Activated CD4-positive, alpha-beta T cell treated with anti-CD3 and anti-CD28 coated beads, Interleukin-2, amount 10 ng/mL, durations not matched to agents 7 days and 5 days (primary cell): ENCODE measurements around the gene SMAP2. TPM values are rescaled to one million over a fixed set of nuclear protein-coding genes. Genes with fewer than 3 reads are reported as not detected.

ENCODE experiments used
- CTCF ChIA-PET: fragments of 350-600 bp; sonication (Branson Sonifier 250); formaldehyde crosslinking; loops from one replicate; lab custom pipeline; 2021; ENCODE audit warnings: antibody characterized with exemption; lab: Charles Lee
- POLR2A ChIA-PET: fragments of 350-600 bp; sonication (Branson Sonifier 250); formaldehyde crosslinking; loops from one replicate; lab custom pipeline; 2021; ENCODE audit warnings: antibody characterized with exemption; lab: Charles Lee
- DNase-seq: peaks from one replicate; pipeline ENCODE4 v3.0.0-alpha.2; 2020
- H3K27ac Mint-ChIP-seq: one replicate; pipeline ENCODE4 v1.8.0; 2021; ENCODE audit warnings: mild to moderate bottlenecking, moderate library complexity, mixed read lengths
- H3K27me3 Mint-ChIP-seq: one replicate; pipeline ENCODE4 v1.8.0; 2021; ENCODE audit warnings: mixed read lengths
- H3K36me3 Mint-ChIP-seq: one replicate; pipeline ENCODE4 v1.8.0; 2021; ENCODE audit warnings: low read depth, mixed read lengths
- H3K4me1 Mint-ChIP-seq: one replicate; pipeline ENCODE4 v1.8.0; 2021; ENCODE audit warnings: mixed read lengths
- H3K4me3 Mint-ChIP-seq: one replicate; pipeline ENCODE4 v1.8.0; 2021; ENCODE audit warnings: mild to moderate bottlenecking, moderate library complexity, mixed read lengths
- H3K9me3 Mint-ChIP-seq: one replicate; pipeline ENCODE4 v1.8.0; 2021; ENCODE audit warnings: mixed read lengths
- total RNA-seq, 2 experiments: library from RNA; stranded (reverse); gene quantifications; one replicate each; pipeline ENCODE4 v1.2.3, GENCODE V29; 2021

The SMAP2 gene
- total RNA-seq, 2 experiments from 2014 or later: 115 to 140 TPM

GRCh38 chr1:40435876-40436275 is 62.3 kb downstream of the SMAP2 start:
- CTCF ChIA-PET: no interaction called here
- POLR2A ChIA-PET: no interaction called here
- no peaks in the 10 kb centered on the region for H3K27me3 Mint-ChIP-seq

GRCh38 chr1:40438391-40439015 is 65.0 kb downstream of the SMAP2 start:
- no peak overlapping the region for H3K27ac Mint-ChIP-seq
- H3K9me3 Mint-ChIP-seq: peaks cover 5% of the 10 kb centered on the region
- H3K27me3 Mint-ChIP-seq: no peaks in the 10 kb centered on the region
- ChIA-PET POLR2A (no interaction called here), CTCF (interaction anchor here (0.7 to 1.5 kb wide), 3 partner anchors 9 to 285 kb away, joined by 3 to 4 read pairs (median 3); no protein-coding TSS in a partner anchor)
- peak; percentile 16 for DNase-seq
- peaks cover 5% of the 10 kb centered on the region for H3K36me3 Mint-ChIP-seq
- no peak overlapping the region for H3K4me3 Mint-ChIP-seq
- H3K4me1 Mint-ChIP-seq: no peaks in the 10 kb centered on the region

More at GRCh38 chr1:40435876-40436275, 62.3 kb downstream of the SMAP2 start:
- Mint-ChIP-seq H3K4me1 (no peaks in the 10 kb centered on the region), H3K27ac (no peak overlapping the region), H3K9me3 (peaks cover 7% of the 10 kb centered on the region), H3K36me3 (peaks cover 15% of the 10 kb centered on the region), H3K4me3 (no peak overlapping the region)
- DNase-seq: no peak

GRCh38 chr1:40439247-40439646 is 65.7 kb downstream of the SMAP2 start:
- POLR2A ChIA-PET: no interaction called here
- no peak overlapping the region for H3K4me3 Mint-ChIP-seq

GRCh38 chr1:40449684-40450494 is 76.4 kb downstream of the SMAP2 start, which contains the start of gene ZFP69B:
Gene ZFP69B, plus strand, starts transcription at chr1:40450476. Its CDS starts 486 bp downstream, at chr1:40450962.
- peak within 1 kb of the TSS; percentile 87 for H3K27ac Mint-ChIP-seq
- H3K27me3 Mint-ChIP-seq: no peaks in the 10 kb centered on the region
- DNase-seq: peak; percentile 86
- ChIA-PET POLR2A (interaction anchor here (0.9 kb wide), 1 partner anchor 78 kb away, joined by 4 read pairs; no protein-coding TSS in a partner anchor), CTCF (interaction anchor here (0.7 to 1.8 kb wide), 6 partner anchors 9 to 83 kb away, joined by 3 to 6 read pairs (median 3); partner anchors contain the start of gene ZFP69)
- peaks cover 22% of the 10 kb centered on the region for H3K4me1 Mint-ChIP-seq
- peaks cover 56% of the 10 kb centered on the region for H3K9me3 Mint-ChIP-seq
- H3K4me3 Mint-ChIP-seq: peak within 1 kb of the TSS; percentile 84
- peaks cover 56% of the 10 kb centered on the region for H3K36me3 Mint-ChIP-seq

More at GRCh38 chr1:40439247-40439646, 65.7 kb downstream of the SMAP2 start:
- H3K4me1 Mint-ChIP-seq: no peaks in the 10 kb centered on the region
- H3K36me3 Mint-ChIP-seq: peaks cover 10% of the 10 kb centered on the region
- no peak overlapping the region for H3K27ac Mint-ChIP-seq
- CTCF ChIA-PET: interaction anchor here (0.6 to 1.2 kb wide), 3 partner anchors 53 to 339 kb away, joined by 3 to 4 read pairs (median 3); no protein-coding TSS in a partner anchor
- no peak for DNase-seq
- H3K27me3 Mint-ChIP-seq: no peaks in the 10 kb centered on the region
- no peaks in the 10 kb centered on the region for H3K9me3 Mint-ChIP-seq

- CTCF ChIA-PET: interaction anchor here (0.6 to 1.8 kb wide), 8 partner anchors 10 to 115 kb away, joined by 3 to 6 read pairs (median 3); partner anchors contain the start of gene ZFP69
- Mint-ChIP-seq H3K27me3 (no peaks in the 10 kb centered on the region), H3K27ac (peak overlapping the region; percentile 87), H3K4me3 (peak overlapping the region; percentile 84), H3K4me1 (peaks cover 22% of the 10 kb centered on the region), H3K36me3 (peaks cover 57% of the 10 kb centered on the region), H3K9me3 (peaks cover 55% of the 10 kb centered on the region)
- POLR2A ChIA-PET: interaction anchor here (0.9 kb wide), 1 partner anchor 79 kb away, joined by 4 read pairs; no protein-coding TSS in a partner anchor
- DNase-seq: peak; percentile 49
Observed at GRCh38 chr1:40450495-40451237, 77.1 kb downstream of the SMAP2 start.

GRCh38 chr1:40451238-40451585 is 77.7 kb downstream of the SMAP2 start:
- ChIA-PET CTCF (interaction anchor here (0.6 to 1.8 kb wide), 5 partner anchors 10 to 115 kb away, joined by 3 to 6 read pairs (median 3); partner anchors contain the start of gene ZFP69), POLR2A (interaction anchor here (0.6 kb wide), 1 partner anchor 101 kb away, joined by 3 read pairs; no protein-coding TSS in a partner anchor)
- Mint-ChIP-seq H3K4me3 (peak overlapping the region; percentile 84), H3K27ac (peak overlapping the region; percentile 87), H3K9me3 (peaks cover 53% of the 10 kb centered on the region), H3K36me3 (peaks cover 58% of the 10 kb centered on the region), H3K4me1 (peaks cover 22% of the 10 kb centered on the region), H3K27me3 (no peaks in the 10 kb centered on the region)
- no peak for DNase-seq

GRCh38 chr1:40454873-40455272 is 81.3 kb downstream of the SMAP2 start:
- Mint-ChIP-seq H3K4me3 (no peak overlapping the region), H3K27me3 (no peaks in the 10 kb centered on the region), H3K36me3 (peaks cover 86% of the 10 kb centered on the region), H3K27ac (no peak overlapping the region), H3K4me1 (peaks cover 22% of the 10 kb centered on the region), H3K9me3 (peaks cover 69% of the 10 kb centered on the region)
- DNase-seq: no peak
- ChIA-PET POLR2A (no interaction called here), CTCF (interaction anchor here (1.0 kb wide), 1 partner anchor 116 kb away, joined by 3 read pairs; no protein-coding TSS in a partner anchor)

GRCh38 chr1:40462956-40463590 is 89.5 kb downstream of the SMAP2 start:
- POLR2A ChIA-PET: no interaction called here
- Mint-ChIP-seq H3K27ac (no peak overlapping the region), H3K4me3 (no peak overlapping the region), H3K27me3 (no peaks in the 10 kb centered on the region), H3K4me1 (peaks cover 8% of the 10 kb centered on the region), H3K36me3 (peaks cover 59% of the 10 kb centered on the region), H3K9me3 (peaks cover 63% of the 10 kb centered on the region)
- CTCF ChIA-PET: interaction anchor here (0.6 to 1.5 kb wide), 2 partner anchors 68 to 83 kb away, joined by 3 to 4 read pairs; partner anchors contain the start of gene ZNF684
- no peak for DNase-seq

- Mint-ChIP-seq H3K36me3 (peaks cover 33% of the 10 kb centered on the region), H3K4me1 (no peaks in the 10 kb centered on the region), H3K27ac (no peak overlapping the region), H3K27me3 (no peaks in the 10 kb centered on the region), H3K4me3 (no peak overlapping the region), H3K9me3 (peaks cover 67% of the 10 kb centered on the region)
- ChIA-PET CTCF (no interaction called here), POLR2A (no interaction called here)
- DNase-seq: no peak
Observed at GRCh38 chr1:40469327-40469726, 95.8 kb downstream of the SMAP2 start.
